ENCODE measurements around the gene SCAMP1.

Gene SCAMP1

GRCh38 chr5:78361631-78361993, 1.2 kb downstream of the SCAMP1 start:
- Histone ChIP-seq H3K4me3 (ENCODE audit: low read depth, low read length) (peak overlapping the region; percentile 93), H3K27ac (ENCODE audit: extremely low read depth, low read depth, low read length) (peak overlapping the region; percentile 95), H3K36me3 (ENCODE audit: control insufficient read depth in 2 of 2, insufficient read depth in 1 of 2, low read length in 2 of 2) (peaks cover 0 to 4% of the 10 kb centered on the region in 2 experiments; a peak in 1 of 3 replicates), H3K4me1 (ENCODE audit: control insufficient read depth, insufficient read depth, low read length) (0 out of 2 replicates have a peak, but pooled peaks cover 4% of the 10 kb centered on the region), H3K9me3 (ENCODE audit: control insufficient read depth, insufficient read depth, low read depth, low read length) (no peaks in the 10 kb centered on the region)
- ChIA-PET CTCF (interaction anchor here (0.7 to 2.1 kb wide), 6 partner anchors 11 to 106 kb away, joined by 3 to 9 read pairs (median 6); partner anchors contain the start of gene AP3B1), POLR2A (interaction anchor here (0.6 to 2.2 kb wide), 3 partner anchors 66 to 623 kb away, joined by 3 to 38 read pairs (median 4); partner anchors contain the start of gene AP3B1)
- TF ChIP-seq MZF1 (tag by site-specific recombination; IDR thresholded peaks at IDR 0.05; ENCODE audit: borderline replicate concordance) (0 out of 2 replicates have a peak, but pooled peaks have one; percentile 48), ZBTB8A (tag by site-specific recombination; IDR thresholded peaks at IDR 0.05) (no peak), SCRT2 (tag by site-specific recombination; IDR thresholded peaks at IDR 0.05) (peak; percentile 77; the same call in 1 of the 2 replicates)

DNA sequence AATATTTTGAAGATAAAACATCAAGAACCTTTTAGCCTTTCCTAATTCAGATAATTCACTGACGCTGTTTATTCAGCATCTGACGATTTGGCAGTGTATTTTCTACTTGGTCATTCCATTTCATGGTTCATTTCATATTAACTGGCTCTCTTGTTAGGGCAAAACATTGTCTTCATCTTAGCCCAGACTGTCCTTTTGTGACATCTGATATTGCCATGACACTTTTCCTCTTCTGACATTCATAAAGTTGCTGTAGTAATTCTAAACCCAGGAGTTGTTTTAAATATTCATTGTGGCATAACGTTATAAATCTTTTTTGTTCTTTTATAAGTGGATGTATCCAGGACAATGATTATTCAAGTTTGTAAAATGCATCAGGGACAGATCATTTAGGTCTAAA, 1.8 kb downstream of the SCAMP1 start:
- Histone ChIP-seq H3K9me3 (ENCODE audit: control insufficient read depth, insufficient read depth, low read depth, low read length) (no peaks in the 10 kb centered on the region), H3K36me3 (ENCODE audit: control insufficient read depth in 2 of 2, insufficient read depth in 1 of 2, low read length in 2 of 2) (peaks cover 0 to 1% of the 10 kb centered on the region in 2 experiments; a peak in 1 of 3 replicates), H3K4me1 (ENCODE audit: control insufficient read depth, insufficient read depth, low read length) (peaks cover 4% of the 10 kb centered on the region; the same call in 1 of the 2 replicates), H3K4me3 (ENCODE audit: low read depth, low read length) (no peak overlapping the region), H3K27ac (ENCODE audit: extremely low read depth, low read depth, low read length) (no peak overlapping the region)
- CTCF ChIA-PET: no interaction called here
- TF ChIP-seq ZSCAN23 (tag by site-specific recombination; IDR thresholded peaks at IDR 0.05) (no peak), ZNF10 (tag by site-specific recombination; IDR thresholded peaks at IDR 0.05) (0 out of 2 replicates have a peak, but pooled peaks have one; percentile 21), FEZF1 (tag by site-specific recombination; IDR thresholded peaks at IDR 0.05) (peak; percentile 59), ZBTB1 (tag by site-specific recombination; IDR thresholded peaks at IDR 0.05) (no peak)
- TF ChIP-seq, protein P1, sequence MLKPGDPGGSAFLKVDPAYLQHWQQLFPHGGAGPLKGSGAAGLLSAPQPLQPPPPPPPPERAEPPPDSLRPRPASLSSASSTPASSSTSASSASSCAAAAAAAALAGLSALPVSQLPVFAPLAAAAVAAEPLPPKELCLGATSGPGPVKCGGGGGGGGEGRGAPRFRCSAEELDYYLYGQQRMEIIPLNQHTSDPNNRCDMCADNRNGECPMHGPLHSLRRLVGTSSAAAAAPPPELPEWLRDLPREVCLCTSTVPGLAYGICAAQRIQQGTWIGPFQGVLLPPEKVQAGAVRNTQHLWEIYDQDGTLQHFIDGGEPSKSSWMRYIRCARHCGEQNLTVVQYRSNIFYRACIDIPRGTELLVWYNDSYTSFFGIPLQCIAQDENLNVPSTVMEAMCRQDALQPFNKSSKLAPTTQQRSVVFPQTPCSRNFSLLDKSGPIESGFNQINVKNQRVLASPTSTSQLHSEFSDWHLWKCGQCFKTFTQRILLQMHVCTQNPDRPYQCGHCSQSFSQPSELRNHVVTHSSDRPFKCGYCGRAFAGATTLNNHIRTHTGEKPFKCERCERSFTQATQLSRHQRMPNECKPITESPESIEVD (tag by site-specific recombination; IDR thresholded peaks at IDR 0.05): peak; percentile 82
- TF ChIP-seq, protein P2, sequence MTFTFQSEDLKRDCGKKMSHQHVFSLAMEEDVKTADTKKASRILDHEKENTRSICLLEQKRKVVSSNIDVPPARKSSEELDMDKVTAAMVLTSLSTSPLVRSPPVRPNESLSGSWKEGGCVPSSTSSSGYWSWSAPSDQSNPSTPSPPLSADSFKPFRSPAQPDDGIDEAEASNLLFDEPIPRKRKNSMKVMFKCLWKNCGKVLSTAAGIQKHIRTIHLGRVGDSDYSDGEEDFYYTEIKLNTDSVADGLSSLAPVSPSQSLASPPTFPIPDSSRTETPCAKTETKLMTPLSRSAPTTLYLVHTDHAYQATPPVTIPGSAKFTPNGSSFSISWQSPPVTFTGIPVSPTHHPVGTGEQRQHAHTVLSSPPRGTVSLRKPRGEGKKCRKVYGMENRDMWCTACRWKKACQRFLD (tag by site-specific recombination; IDR thresholded peaks at IDR 0.05): no peak
- POLR2A ChIA-PET: no interaction called here

- H3K36me3 ChIP-seq (ENCODE audit: control insufficient read depth in 2 of 2, insufficient read depth in 1 of 2, low read length in 2 of 2): no peaks in the 10 kb centered on the region
- peaks cover 7% of the 10 kb centered on the region for H3K4me1 ChIP-seq (ENCODE audit: control insufficient read depth, insufficient read depth, low read length)
- CTCF ChIA-PET: interaction anchor here (0.6 to 1.3 kb wide), 4 partner anchors 8 to 264 kb away, joined by 3 to 4 read pairs (median 4); no protein-coding TSS in a partner anchor
- H3K9me3 ChIP-seq (ENCODE audit: control insufficient read depth, insufficient read depth, low read depth, low read length): no peaks in the 10 kb centered on the region
- no peak overlapping the region for H3K4me3 ChIP-seq (ENCODE audit: low read depth, low read length)
- no peak for TF ChIP-seq YY2 (tag by site-specific recombination; IDR thresholded peaks at IDR 0.05)
- no peak for TF ChIP-seq ZNF221 (tag by site-specific recombination; IDR thresholded peaks at IDR 0.05; ENCODE audit: borderline replicate concordance)
- TF ChIP-seq ZNF350 (tag by site-specific recombination; IDR thresholded peaks at IDR 0.05): no peak
- no peak for TF ChIP-seq ZNF174 (tag by site-specific recombination; IDR thresholded peaks at IDR 0.05)
- no peak for TF ChIP-seq ZNF175 (tag by site-specific recombination; IDR thresholded peaks at IDR 0.05)
- no peak for TF ChIP-seq ZNF112 (tag by site-specific recombination; IDR thresholded peaks at IDR 0.05)
- TF ChIP-seq ZNF658 (tag by site-specific recombination; IDR thresholded peaks at IDR 0.05): no peak
- no peak for TF ChIP-seq ZNF571 (tag by site-specific recombination; IDR thresholded peaks at IDR 0.05)
- no peak for TF ChIP-seq ZNF366 (tag by site-specific recombination; conservative IDR thresholded peaks at IDR 0.05)
- TF ChIP-seq ZNF266 (tag by site-specific recombination; IDR thresholded peaks at IDR 0.05; ENCODE audit: low read depth): no peak
- no peak for TF ChIP-seq ZNF37A (tag by site-specific recombination; IDR thresholded peaks at IDR 0.05)
- no peak for TF ChIP-seq ZNF776 (tag by site-specific recombination; IDR thresholded peaks at IDR 0.05; ENCODE audit: borderline replicate concordance)
- TF ChIP-seq ZBTB11 (tag by site-specific recombination; conservative IDR thresholded peaks at IDR 0.05; ENCODE audit: low read depth): no peak
- TF ChIP-seq ZNF2 (tag by site-specific recombination; IDR thresholded peaks at IDR 0.05): no peak
- TF ChIP-seq SCRT2 (tag by site-specific recombination; IDR thresholded peaks at IDR 0.05): no peak
- POLR2A ChIA-PET: no interaction called here
- no peak overlapping the region for H3K27ac ChIP-seq (ENCODE audit: extremely low read depth, low read depth, low read length)
Measured at GRCh38 chr5:78364005-78364404, 3.6 kb downstream of the SCAMP1 start.
